Panc1 (cell line): ENCODE data around the gene LDB3. TPM values are rescaled to one million over a fixed set of nuclear protein-coding genes. Genes with fewer than 3 reads are reported as not detected.

ENCODE experiments used
- ATAC-seq: fragments of 200-7000 bp; cut with Tn5 transposase; 2 replicates; pipeline ENCODE4 v1.9.1; 2020; ENCODE audit warnings: mild to moderate bottlenecking, moderate library complexity
- BruUV-seq: library from RNA; stranded (reverse); fragments of 400-500 nt; replicated peaks from 2 replicates; lab custom pipeline; 2021; lab: Mats Ljungman, UMichigan
- CTCF ChIA-PET: fragments of 300-600 bp; sonication (Branson Sonifier 250); formaldehyde crosslinking; loops from one replicate; lab custom pipeline; 2022; ENCODE audit warnings: antibody characterized with exemption; lab: Charles Lee
- POLR2A ChIA-PET: fragments of 300-600 bp; sonication (Branson Sonifier 250); formaldehyde crosslinking; loops from one replicate; lab custom pipeline; 2022; ENCODE audit warnings: antibody characterized with exemption; lab: Charles Lee
- DNase-seq: peaks from one replicate; pipeline ENCODE4 v3.0.0-alpha.2; 2010; ENCODE audit warnings: low read depth, low spot score
- H3K27ac ChIP-seq: 2 replicates; pipeline ENCODE4 v1.5.1; 2011; ENCODE audit warnings: mild to moderate bottlenecking, low read length, inconsistent platforms
- H3K27me3 ChIP-seq: fragments of 200-500 bp; sonication (Bioruptor generic); 2 replicates; pipeline ENCODE4 v1.6.0; 2014; ENCODE audit warnings: low read length, inconsistent platforms; ENCODE audit not compliant: control insufficient read depth, insufficient read depth
- H3K36me3 ChIP-seq: fragments of 200-500 bp; sonication (Bioruptor generic); 2 replicates; pipeline ENCODE4 v1.5.1; 2014; ENCODE audit warnings: inconsistent platforms, mild to moderate bottlenecking, low read length, moderate library complexity; ENCODE audit not compliant: control insufficient read depth, insufficient read depth
- H3K4me1 ChIP-seq: 2 replicates; pipeline ENCODE4 v1.5.1; 2011; ENCODE audit warnings: inconsistent platforms, mild to moderate bottlenecking, low read length, moderate library complexity; ENCODE audit not compliant: control insufficient read depth, insufficient read depth
- H3K4me3 ChIP-seq, 2 experiments: 2 replicates each; pipeline ENCODE4 v1.5.1; 2011 to 2012; ENCODE audit warnings: low read depth in 2 of 2, low read length in 2 of 2, mild to moderate bottlenecking in 2 of 2, inconsistent platforms in 1 of 2, moderate library complexity in 1 of 2
- H3K9me3 ChIP-seq: fragments of 200-500 bp; sonication (Bioruptor generic); 2 replicates; pipeline ENCODE4 v1.5.1; 2014; ENCODE audit warnings: low read depth, mild to moderate bottlenecking, inconsistent platforms, low read length, moderate library complexity; ENCODE audit not compliant: control insufficient read depth, insufficient read depth
- POLR2AphosphoS5 ChIP-seq: IDR thresholded peaks from 2 replicates; pipeline ENCODE4 v1.6.1; 2012; ENCODE audit warnings: mild to moderate bottlenecking, low read depth, low read length, moderate library complexity
- SIN3A ChIP-seq: IDR thresholded peaks from 2 replicates; pipeline ENCODE4 v1.6.1; 2012; ENCODE audit warnings: low read depth, mild to moderate bottlenecking, low read length, moderate library complexity, borderline replicate concordance; ENCODE audit not compliant: insufficient read depth
- TCF7L2 ChIP-seq: IDR thresholded peaks from 2 replicates; pipeline ENCODE4 v1.6.1; 2011; ENCODE audit warnings: mild to moderate bottlenecking, low read depth, low read length, inconsistent platforms
- in situ Hi-C: cut with HindIII; loops from 2 replicates; pipeline ENCODE4 v1.10.0; 2016; ENCODE audit warnings: low sequenced_read_pairs, low pct_unique_long_range_greater_than_20kb
- intact Hi-C: fragments of 100-400 bp; cut with micrococcal nuclease; formaldehyde crosslinking; loops from one replicate; pipeline ENCODE4 v1.10.0; 2022; ENCODE audit not compliant: unreplicated experiment
- total RNA-seq: library from RNA; stranded (reverse); gene quantifications from one replicate; pipeline ENCODE4 v1.2.1, GENCODE V29; 2021; ENCODE audit not compliant: unreplicated experiment
- TF ChIP-seq, protein P1 (sequence below): fragments of 450-650 bp; IDR thresholded peaks from 2 replicates; pipeline ENCODE4 v1.5.1; 2017; ENCODE audit warnings: mild to moderate bottlenecking
- TF ChIP-seq, protein P2 (sequence below), 2 experiments: IDR thresholded peaks; 2 replicates each; pipeline ENCODE4 v1.6.1; 2011 to 2012; ENCODE audit warnings: low read depth in 2 of 2, control low read depth in 1 of 2, low read length in 1 of 2, mild to moderate bottlenecking in 1 of 2, moderate library complexity in 1 of 2; ENCODE audit not compliant: insufficient read depth in 1 of 2

The LDB3 gene
- total RNA-seq, 1 experiment from 2014 or later, result 0.15 TPM

GRCh38 chr10:86689146-86689545, 20.8 kb downstream of the LDB3 start:
- intact Hi-C loops (loop anchor here (10.0 kb wide), 1 partner anchor 64 kb away; no protein-coding TSS in a partner anchor), in situ Hi-C loops (no loop called here)

DNA sequence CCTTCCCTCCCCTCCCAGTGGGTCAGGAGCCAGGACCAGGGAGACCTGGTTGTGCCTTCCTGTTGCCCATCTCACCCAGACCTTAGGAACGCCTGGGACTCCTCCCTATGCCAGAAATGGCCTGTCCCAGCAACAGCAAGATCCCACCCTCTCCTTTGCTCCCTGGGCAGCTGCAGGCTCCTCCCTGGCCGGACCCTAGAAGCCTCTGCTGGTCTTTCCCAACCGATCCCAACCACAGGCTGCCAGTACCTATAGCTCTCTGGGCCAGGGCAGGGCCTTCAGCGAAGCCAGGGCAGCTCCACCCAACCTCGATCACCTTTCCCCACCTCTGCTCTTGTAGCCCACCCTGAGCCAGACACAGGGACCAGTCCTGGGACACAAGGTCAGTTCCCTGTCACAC, 21.9 kb downstream of the LDB3 start:
- in situ Hi-C loops (no loop called here), intact Hi-C loops (no loop called here)
- DNase-seq, result no peak
- Histone ChIP-seq H3K4me1 (peaks cover 14% of the 10 kb centered on the region), H3K27me3 (no peaks in the 10 kb centered on the region), H3K4me3 (no peak overlapping the region), H3K27ac (no peak overlapping the region), H3K9me3 (no peaks in the 10 kb centered on the region), H3K36me3 (no peaks in the 10 kb centered on the region)
- TF ChIP-seq SIN3A (no peak), TCF7L2 (no peak), POLR2AphosphoS5 (no peak)
- TF ChIP-seq, protein P1, sequence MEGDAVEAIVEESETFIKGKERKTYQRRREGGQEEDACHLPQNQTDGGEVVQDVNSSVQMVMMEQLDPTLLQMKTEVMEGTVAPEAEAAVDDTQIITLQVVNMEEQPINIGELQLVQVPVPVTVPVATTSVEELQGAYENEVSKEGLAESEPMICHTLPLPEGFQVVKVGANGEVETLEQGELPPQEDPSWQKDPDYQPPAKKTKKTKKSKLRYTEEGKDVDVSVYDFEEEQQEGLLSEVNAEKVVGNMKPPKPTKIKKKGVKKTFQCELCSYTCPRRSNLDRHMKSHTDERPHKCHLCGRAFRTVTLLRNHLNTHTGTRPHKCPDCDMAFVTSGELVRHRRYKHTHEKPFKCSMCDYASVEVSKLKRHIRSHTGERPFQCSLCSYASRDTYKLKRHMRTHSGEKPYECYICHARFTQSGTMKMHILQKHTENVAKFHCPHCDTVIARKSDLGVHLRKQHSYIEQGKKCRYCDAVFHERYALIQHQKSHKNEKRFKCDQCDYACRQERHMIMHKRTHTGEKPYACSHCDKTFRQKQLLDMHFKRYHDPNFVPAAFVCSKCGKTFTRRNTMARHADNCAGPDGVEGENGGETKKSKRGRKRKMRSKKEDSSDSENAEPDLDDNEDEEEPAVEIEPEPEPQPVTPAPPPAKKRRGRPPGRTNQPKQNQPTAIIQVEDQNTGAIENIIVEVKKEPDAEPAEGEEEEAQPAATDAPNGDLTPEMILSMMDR, result no peak
- TF ChIP-seq, protein P2, sequence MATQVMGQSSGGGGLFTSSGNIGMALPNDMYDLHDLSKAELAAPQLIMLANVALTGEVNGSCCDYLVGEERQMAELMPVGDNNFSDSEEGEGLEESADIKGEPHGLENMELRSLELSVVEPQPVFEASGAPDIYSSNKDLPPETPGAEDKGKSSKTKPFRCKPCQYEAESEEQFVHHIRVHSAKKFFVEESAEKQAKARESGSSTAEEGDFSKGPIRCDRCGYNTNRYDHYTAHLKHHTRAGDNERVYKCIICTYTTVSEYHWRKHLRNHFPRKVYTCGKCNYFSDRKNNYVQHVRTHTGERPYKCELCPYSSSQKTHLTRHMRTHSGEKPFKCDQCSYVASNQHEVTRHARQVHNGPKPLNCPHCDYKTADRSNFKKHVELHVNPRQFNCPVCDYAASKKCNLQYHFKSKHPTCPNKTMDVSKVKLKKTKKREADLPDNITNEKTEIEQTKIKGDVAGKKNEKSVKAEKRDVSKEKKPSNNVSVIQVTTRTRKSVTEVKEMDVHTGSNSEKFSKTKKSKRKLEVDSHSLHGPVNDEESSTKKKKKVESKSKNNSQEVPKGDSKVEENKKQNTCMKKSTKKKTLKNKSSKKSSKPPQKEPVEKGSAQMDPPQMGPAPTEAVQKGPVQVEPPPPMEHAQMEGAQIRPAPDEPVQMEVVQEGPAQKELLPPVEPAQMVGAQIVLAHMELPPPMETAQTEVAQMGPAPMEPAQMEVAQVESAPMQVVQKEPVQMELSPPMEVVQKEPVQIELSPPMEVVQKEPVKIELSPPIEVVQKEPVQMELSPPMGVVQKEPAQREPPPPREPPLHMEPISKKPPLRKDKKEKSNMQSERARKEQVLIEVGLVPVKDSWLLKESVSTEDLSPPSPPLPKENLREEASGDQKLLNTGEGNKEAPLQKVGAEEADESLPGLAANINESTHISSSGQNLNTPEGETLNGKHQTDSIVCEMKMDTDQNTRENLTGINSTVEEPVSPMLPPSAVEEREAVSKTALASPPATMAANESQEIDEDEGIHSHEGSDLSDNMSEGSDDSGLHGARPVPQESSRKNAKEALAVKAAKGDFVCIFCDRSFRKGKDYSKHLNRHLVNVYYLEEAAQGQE (IDR thresholded peaks at IDR 0.05; ENCODE audit: insufficient read depth in 1 of 2, low read depth in 2 of 2, low read length in 1 of 2), result no peak
- CTCF ChIA-PET, result no interaction called here
- ATAC-seq, result no peak
- POLR2A ChIA-PET, result no interaction called here
- BruUV-seq, result no TSS peak

More at GRCh38 chr10:86689146-86689545, 20.8 kb downstream of the LDB3 start:
- CTCF ChIA-PET, result interaction anchor here (0.6 kb wide), 1 partner anchor 1053 kb away, joined by 8 read pairs; no protein-coding TSS in a partner anchor
- TF ChIP-seq, protein P2 (IDR thresholded peaks at IDR 0.05; ENCODE audit: insufficient read depth in 1 of 2, low read depth in 2 of 2, low read length in 1 of 2), result no peak
- H3K4me1 ChIP-seq, result peaks cover 22% of the 10 kb centered on the region
- no peak overlapping the region for H3K4me3 ChIP-seq
- H3K27ac ChIP-seq, result no peak overlapping the region
- no peaks in the 10 kb centered on the region for H3K9me3 ChIP-seq
- ATAC-seq (no peak), DNase-seq (no peak)
- POLR2A ChIA-PET, result interaction anchor here (0.6 kb wide), 1 partner anchor 119 kb away, joined by 3 read pairs; no protein-coding TSS in a partner anchor
- no peaks in the 10 kb centered on the region for H3K36me3 ChIP-seq
- no TSS peak for BruUV-seq
- no peaks in the 10 kb centered on the region for H3K27me3 ChIP-seq
